Keratinocyte (primary cell): Measurements from ENCODE around the gene PGC.

Experiments
- CTCF ChIP-seq, 3 experiments: IDR thresholded peaks in 1 of 3; conservative IDR thresholded peaks in 1 of 3; optimal IDR thresholded peaks in 1 of 3; 2 replicates in 2 of 3; 3 replicates in 1 of 3; pipeline versions ENCODE3 to v1.5.1; 2011; ENCODE audit warnings: low read length in 3 of 3, mild to moderate bottlenecking in 3 of 3, moderate library complexity in 2 of 3, control low read depth in 1 of 3, inconsistent platforms in 1 of 3; ENCODE audit not compliant: insufficient read depth in 2 of 3; ENCODE audit errors: extremely low read depth in 1 of 3
- EZH2 ChIP-seq: IDR thresholded peaks from one replicate; pipeline ENCODE4 v1.6.1; 2012; ENCODE audit warnings: inconsistent platforms, mild to moderate bottlenecking, low read length, moderate library complexity

DNA sequence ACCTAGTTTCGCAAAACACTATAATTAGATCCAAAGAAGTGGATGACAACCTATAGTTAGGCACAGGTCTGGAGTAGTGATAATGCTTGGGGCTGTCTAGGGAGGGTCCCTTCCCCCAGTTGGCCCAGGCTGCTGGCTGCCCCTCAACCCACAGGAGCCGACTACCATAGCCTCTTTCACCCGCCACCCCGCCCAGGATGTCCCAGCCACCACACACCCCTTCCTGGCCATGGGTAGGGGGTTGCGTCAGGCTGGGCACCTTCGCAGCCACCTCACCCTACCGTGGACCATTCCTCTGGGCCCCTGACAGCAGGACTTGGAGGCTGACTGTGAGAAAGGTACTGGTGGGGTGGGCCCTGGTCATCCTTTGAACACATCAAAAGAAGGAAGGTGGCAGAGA is 20.3 kb downstream of the PGC start:
- TF ChIP-seq CTCF (optimal IDR thresholded peaks at IDR 0.05 in 1 of 3, IDR thresholded peaks at IDR 0.05 in 1 of 3, conservative IDR thresholded peaks at IDR 0.05 in 1 of 3; ENCODE audit: extremely low read depth in 1 of 3, insufficient read depth in 2 of 3, low read length in 3 of 3) (no peak), EZH2 (no peak)
